Measurements from ENCODE around the gene ZNF846.
"Not testable (repeated sequence)": the region's sequence is repeated elsewhere in the genome, so short reads cannot be mapped to it uniquely, and the experiment has no call there.

The ZNF846 gene

GRCh38 chr19:9752701-9753443 is 15.7 kb downstream of the ZNF846 start:
- no peak overlapping the region for H3K4me3 ChIP-seq (ENCODE audit: low read depth, low read length)
- no peak for TF ChIP-seq CTCF (IDR thresholded peaks at IDR 0.05; ENCODE audit: low read depth, low read length)

DNA sequence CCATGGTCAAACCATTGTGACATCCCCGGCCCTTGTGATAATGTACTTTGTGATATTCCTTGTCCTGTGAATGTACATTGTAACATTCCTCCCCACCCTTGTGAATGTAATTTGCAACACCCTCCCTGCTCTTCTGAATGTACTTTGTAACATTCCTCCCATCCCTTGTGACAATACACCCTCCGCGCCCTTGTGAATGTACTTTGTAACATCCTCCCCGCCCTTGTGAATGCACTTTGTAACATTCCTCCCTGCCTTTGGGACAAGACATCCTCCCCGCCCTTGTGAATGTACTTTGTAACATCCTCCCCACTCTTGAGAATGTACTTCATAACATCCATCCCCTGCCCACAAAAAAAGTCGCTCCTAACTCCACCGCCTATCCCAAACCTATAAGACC is 17.1 kb downstream of the ZNF846 start:
- no peak overlapping the region for H3K4me3 ChIP-seq (ENCODE audit: low read depth, low read length)
- no peak for TF ChIP-seq CTCF (IDR thresholded peaks at IDR 0.05; ENCODE audit: low read depth, low read length)

- TF ChIP-seq CTCF (IDR thresholded peaks at IDR 0.05; ENCODE audit: low read depth, low read length) = no peak
- no peak overlapping the region for H3K4me3 ChIP-seq (ENCODE audit: low read depth, low read length)
These were observed 26.9 kb downstream of the ZNF846 start for GRCh38 chr19:9741476-9742171.

DNA sequence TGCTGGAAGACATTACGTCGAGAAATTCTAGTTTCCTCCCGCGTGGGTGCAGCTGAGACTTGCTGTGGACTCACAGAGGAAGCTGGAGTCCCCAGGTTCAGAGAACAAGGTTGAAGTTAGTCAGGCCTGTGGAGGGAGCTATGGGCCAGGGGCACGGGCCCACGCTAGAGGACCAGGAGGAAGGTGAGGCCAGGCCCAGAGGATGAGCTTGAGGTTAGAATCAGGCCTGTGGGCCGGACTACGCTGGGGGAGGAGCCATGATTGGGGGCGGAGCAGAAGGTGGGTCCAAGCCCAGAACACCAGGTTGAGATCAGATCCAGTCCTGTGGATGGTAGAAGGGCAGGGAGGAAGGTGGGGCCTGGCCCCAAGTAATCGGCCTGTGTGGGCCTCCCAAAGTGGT is 32.6 kb downstream of the ZNF846 start:
- H3K4me3 ChIP-seq (ENCODE audit: low read depth, low read length) = no peak overlapping the region
- no peak for TF ChIP-seq CTCF (IDR thresholded peaks at IDR 0.05; ENCODE audit: low read depth, low read length)

- not testable (repeated sequence) for H3K4me3 ChIP-seq (ENCODE audit: low read depth, low read length)
These were observed 38.5 kb downstream of the ZNF846 start for GRCh38 chr19:9730056-9730455.

DNA sequence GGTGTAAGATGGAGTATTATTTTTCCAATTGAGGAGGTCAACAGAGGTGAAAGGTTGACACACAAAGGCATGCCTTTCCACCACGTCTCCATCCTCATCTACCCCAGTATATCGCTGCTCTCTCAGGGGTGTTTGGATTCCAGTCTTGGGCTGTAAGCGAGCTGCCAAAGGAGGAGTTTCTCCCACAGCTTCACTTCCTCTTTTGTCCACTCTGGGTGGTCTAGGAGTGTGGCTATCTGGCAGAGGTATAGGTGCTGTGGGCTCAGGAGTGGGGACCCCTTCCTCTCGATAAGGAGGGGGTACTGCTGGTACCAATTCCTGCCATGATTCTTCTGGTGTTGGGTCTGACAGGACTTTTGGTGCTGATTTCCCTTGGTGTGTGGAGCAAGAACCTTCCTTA is 39.4 kb downstream of the ZNF846 start:
- no peak overlapping the region for H3K4me3 ChIP-seq (ENCODE audit: low read depth, low read length)
- TF ChIP-seq CTCF (IDR thresholded peaks at IDR 0.05; ENCODE audit: low read depth, low read length) = no peak

- H3K4me3 ChIP-seq (ENCODE audit: low read depth, low read length) = no peak overlapping the region
- no peak for TF ChIP-seq CTCF (IDR thresholded peaks at IDR 0.05; ENCODE audit: low read depth, low read length)
These were observed 40.9 kb downstream of the ZNF846 start for GRCh38 chr19:9727644-9728043.

DNA sequence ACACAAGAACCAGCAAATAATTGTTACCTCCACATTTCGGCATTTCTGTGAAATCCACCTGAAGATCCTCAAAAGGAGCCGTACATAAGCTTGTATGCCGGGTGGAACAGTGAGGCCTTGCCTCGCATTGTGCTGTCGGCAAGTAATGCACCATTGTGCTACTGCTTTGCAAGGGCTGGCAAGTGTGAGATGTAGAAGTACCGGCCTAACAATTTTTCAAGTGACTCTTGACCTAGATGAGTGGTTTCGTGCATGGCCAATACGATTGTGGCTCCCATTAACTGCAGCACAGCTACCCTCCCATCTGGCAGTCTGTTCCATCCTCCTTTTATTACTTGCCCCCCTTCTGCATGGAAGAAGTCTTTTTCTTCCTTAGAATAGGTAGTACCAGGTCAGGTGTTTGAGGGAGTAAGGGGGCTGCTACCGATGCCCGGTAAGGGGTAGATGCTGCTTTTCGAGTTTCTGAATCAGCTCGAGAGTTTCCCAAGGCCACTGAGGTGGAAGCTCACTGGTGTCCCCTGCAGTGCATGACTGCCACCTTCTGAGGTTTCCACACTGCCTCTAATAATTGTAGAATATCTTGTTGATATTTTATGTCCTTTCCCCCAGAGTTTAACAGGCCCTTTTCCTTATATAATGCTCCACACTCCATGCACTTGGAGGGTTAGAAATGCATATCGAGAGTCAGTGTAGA is 42.9 kb downstream of the ZNF846 start:
- H3K4me3 ChIP-seq (ENCODE audit: low read depth, low read length) = not testable (repeated sequence)
